ENCODE data around the gene CELF2.

The CELF2 gene

DNA sequence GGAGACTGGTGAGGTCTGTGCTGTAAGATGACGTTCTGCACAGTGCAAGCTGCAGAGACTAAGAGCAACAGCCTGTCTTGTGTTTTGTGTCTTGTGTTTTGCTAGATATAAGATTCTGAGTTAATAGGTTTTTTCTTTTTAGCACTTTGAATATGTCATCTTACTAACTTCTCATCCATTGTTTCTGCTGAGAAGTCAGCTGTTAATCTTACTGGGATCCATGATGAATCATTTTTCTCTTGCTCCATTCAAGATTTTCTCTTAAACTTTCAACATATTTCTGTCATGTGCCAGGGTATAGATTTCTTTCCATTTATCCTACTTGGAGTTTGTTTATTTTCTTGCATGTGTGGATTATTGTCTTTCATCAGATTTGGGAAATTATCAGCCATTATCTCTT, 290.3 kb downstream of the CELF2 start:
- H3K4me1 ChIP-seq (ENCODE audit: insufficient read depth, low read length) = no peaks in the 10 kb centered on the region
- ATAC-seq (ENCODE audit: insufficient read depth, low read depth) (no peak), DNase-seq (no peak)
- H3K36me3 ChIP-seq (ENCODE audit: insufficient read depth, low read length) = peaks cover 93% of the 10 kb centered on the region
- H3K4me2 ChIP-seq (ENCODE audit: insufficient read depth, low read length) = no peak overlapping the region
- H3K9ac ChIP-seq (ENCODE audit: low read depth, low read length) = no peak overlapping the region
- no peak overlapping the region for H3K4me3 ChIP-seq (ENCODE audit: low read depth in 1 of 2, low read length in 2 of 2)
- H2AFZ ChIP-seq (ENCODE audit: low read depth, low read length) = no peak overlapping the region
- H3K9me3 ChIP-seq (ENCODE audit: insufficient read depth, low read length, severe bottlenecking) = peaks cover 38% of the 10 kb centered on the region
- H3K27me3 ChIP-seq (ENCODE audit: insufficient read depth, low read length, poor library complexity) = no peaks in the 10 kb centered on the region
- H4K20me1 ChIP-seq (ENCODE audit: insufficient read depth, low read length) = no peaks in the 10 kb centered on the region
- no peak overlapping the region for H3K27ac ChIP-seq (ENCODE audit: low read length)
- TF ChIP-seq, protein P1, sequence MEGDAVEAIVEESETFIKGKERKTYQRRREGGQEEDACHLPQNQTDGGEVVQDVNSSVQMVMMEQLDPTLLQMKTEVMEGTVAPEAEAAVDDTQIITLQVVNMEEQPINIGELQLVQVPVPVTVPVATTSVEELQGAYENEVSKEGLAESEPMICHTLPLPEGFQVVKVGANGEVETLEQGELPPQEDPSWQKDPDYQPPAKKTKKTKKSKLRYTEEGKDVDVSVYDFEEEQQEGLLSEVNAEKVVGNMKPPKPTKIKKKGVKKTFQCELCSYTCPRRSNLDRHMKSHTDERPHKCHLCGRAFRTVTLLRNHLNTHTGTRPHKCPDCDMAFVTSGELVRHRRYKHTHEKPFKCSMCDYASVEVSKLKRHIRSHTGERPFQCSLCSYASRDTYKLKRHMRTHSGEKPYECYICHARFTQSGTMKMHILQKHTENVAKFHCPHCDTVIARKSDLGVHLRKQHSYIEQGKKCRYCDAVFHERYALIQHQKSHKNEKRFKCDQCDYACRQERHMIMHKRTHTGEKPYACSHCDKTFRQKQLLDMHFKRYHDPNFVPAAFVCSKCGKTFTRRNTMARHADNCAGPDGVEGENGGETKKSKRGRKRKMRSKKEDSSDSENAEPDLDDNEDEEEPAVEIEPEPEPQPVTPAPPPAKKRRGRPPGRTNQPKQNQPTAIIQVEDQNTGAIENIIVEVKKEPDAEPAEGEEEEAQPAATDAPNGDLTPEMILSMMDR (IDR thresholded peaks at IDR 0.05; ENCODE audit: borderline replicate concordance, extremely low read depth, low read length, poor library complexity, severe bottlenecking) = no peak
- TF ChIP-seq EZH2 (IDR thresholded peaks at IDR 0.05; ENCODE audit: borderline replicate concordance, low read depth, low read length, severe bottlenecking) = no peak
- H3K79me2 ChIP-seq (ENCODE audit: insufficient read depth, low read length) = no peaks in the 10 kb centered on the region

DNA sequence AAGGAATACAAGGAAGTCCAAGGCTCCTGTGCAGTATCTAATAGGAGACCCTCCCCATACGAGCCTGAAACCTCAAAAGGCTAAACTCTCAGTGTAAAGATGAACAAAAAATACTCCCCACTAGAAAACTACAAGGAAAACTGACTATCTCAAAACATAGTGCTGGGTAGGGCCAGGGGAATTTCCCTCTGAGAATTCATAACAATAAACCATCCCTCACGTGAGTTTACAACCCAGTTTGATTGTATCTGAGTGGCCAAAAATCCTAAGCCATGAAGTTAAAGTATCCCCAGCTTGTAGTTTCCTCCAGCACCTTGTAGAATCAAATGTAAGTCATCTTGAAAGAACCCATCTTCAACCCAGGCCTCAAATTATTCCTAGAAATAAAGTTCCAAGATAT, 293.4 kb downstream of the CELF2 start:
- Histone ChIP-seq H3K79me2 (ENCODE audit: insufficient read depth, low read length) (no peaks in the 10 kb centered on the region), H3K27ac (ENCODE audit: low read length) (no peak overlapping the region), H3K4me1 (ENCODE audit: insufficient read depth, low read length) (no peaks in the 10 kb centered on the region), H3K4me3 (ENCODE audit: low read depth in 1 of 2, low read length in 2 of 2) (no peak overlapping the region), H4K20me1 (ENCODE audit: insufficient read depth, low read length) (no peaks in the 10 kb centered on the region; the same call in 1 of the 2 replicates), H2AFZ (ENCODE audit: low read depth, low read length) (no peak overlapping the region), H3K27me3 (ENCODE audit: insufficient read depth, low read length, poor library complexity) (no peaks in the 10 kb centered on the region), H3K4me2 (ENCODE audit: insufficient read depth, low read length) (no peak overlapping the region), H3K36me3 (ENCODE audit: insufficient read depth, low read length) (peaks cover 93% of the 10 kb centered on the region), H3K9ac (ENCODE audit: low read depth, low read length) (no peak overlapping the region), H3K9me3 (ENCODE audit: insufficient read depth, low read length, severe bottlenecking) (peaks cover 32% of the 10 kb centered on the region)
- TF ChIP-seq, protein P1 (IDR thresholded peaks at IDR 0.05; ENCODE audit: borderline replicate concordance, extremely low read depth, low read length, poor library complexity, severe bottlenecking) = no peak
- TF ChIP-seq EZH2 (IDR thresholded peaks at IDR 0.05; ENCODE audit: borderline replicate concordance, low read depth, low read length, severe bottlenecking) = no peak
- ATAC-seq (ENCODE audit: insufficient read depth, low read depth) (no peak), DNase-seq (no peak)

DNA sequence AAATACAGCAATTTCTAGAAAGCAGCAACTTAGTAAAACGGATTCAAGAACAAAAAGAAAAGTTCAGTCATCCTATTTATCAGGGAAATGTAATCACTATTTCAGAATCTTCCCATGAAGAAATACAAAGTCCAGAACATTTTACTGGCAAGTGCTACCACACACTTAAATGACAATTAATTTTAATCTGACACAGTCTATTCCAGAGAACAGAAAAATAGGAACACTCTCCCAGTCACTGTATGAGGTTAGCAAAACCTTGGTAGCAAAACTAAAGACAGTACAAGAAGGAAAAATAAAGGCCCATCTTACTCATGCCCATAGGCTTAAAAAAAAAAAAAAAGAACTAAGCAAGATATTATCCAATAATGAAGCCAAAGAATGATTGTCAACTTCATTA, 295.8 kb downstream of the CELF2 start:
- no peak for TF ChIP-seq EZH2 (IDR thresholded peaks at IDR 0.05; ENCODE audit: borderline replicate concordance, low read depth, low read length, severe bottlenecking)
- TF ChIP-seq, protein P1 (IDR thresholded peaks at IDR 0.05; ENCODE audit: borderline replicate concordance, extremely low read depth, low read length, poor library complexity, severe bottlenecking) = no peak
- no peak for DNase-seq
- H3K36me3 ChIP-seq (ENCODE audit: insufficient read depth, low read length) = peaks cover 95% of the 10 kb centered on the region

More for the DNA sequence above, 295.8 kb downstream of the CELF2 start:
- H4K20me1 ChIP-seq (ENCODE audit: insufficient read depth, low read length) = no peaks in the 10 kb centered on the region; the same call in 1 of the 2 replicates
- no peaks in the 10 kb centered on the region for H3K27me3 ChIP-seq (ENCODE audit: insufficient read depth, low read length, poor library complexity)
- no peak overlapping the region for H3K9ac ChIP-seq (ENCODE audit: low read depth, low read length)
- no peaks in the 10 kb centered on the region for H3K79me2 ChIP-seq (ENCODE audit: insufficient read depth, low read length)
- no peaks in the 10 kb centered on the region for H3K4me1 ChIP-seq (ENCODE audit: insufficient read depth, low read length)
- peaks cover 20% of the 10 kb centered on the region for H3K9me3 ChIP-seq (ENCODE audit: insufficient read depth, low read length, severe bottlenecking)
- H2AFZ ChIP-seq (ENCODE audit: low read depth, low read length) = no peak overlapping the region
- H3K4me2 ChIP-seq (ENCODE audit: insufficient read depth, low read length) = no peak overlapping the region
- no peak overlapping the region for H3K27ac ChIP-seq (ENCODE audit: low read length)
- H3K4me3 ChIP-seq (ENCODE audit: low read depth in 1 of 2, low read length in 2 of 2) = no peak overlapping the region
- ATAC-seq (ENCODE audit: insufficient read depth, low read depth) = no peak

Measured in DND-41 (cell line).